Measurements from ENCODE around the gene C12orf57. TPM values are rescaled to one million over a fixed set of nuclear protein-coding genes. Genes with fewer than 3 reads are reported as not detected.

Gene C12orf57
- total RNA-seq, 1 donor from 2014 or later, result 227 TPM

- Histone ChIP-seq H3K36me3 (no peaks in the 10 kb centered on the region), H3K9me3 (replicated peaks) (no peaks in the 10 kb centered on the region), H3K27ac (replicated peaks) (no peak overlapping the region), H3K4me1 (peaks cover 18% of the 10 kb centered on the region), H3K27me3 (ENCODE audit: low read depth) (no peaks in the 10 kb centered on the region), H3K4me3 (no peak overlapping the region)
- no peak for TF ChIP-seq CTCF (IDR thresholded peaks at IDR 0.05; ENCODE audit: borderline replicate concordance)
- no peak for DNase-seq
- intact Hi-C loops (cut with micrococcal nuclease), result no loop called here
Measured at GRCh38 chr12:6909421-6910145, 34.2 kb upstream of the C12orf57 start.

DNA sequence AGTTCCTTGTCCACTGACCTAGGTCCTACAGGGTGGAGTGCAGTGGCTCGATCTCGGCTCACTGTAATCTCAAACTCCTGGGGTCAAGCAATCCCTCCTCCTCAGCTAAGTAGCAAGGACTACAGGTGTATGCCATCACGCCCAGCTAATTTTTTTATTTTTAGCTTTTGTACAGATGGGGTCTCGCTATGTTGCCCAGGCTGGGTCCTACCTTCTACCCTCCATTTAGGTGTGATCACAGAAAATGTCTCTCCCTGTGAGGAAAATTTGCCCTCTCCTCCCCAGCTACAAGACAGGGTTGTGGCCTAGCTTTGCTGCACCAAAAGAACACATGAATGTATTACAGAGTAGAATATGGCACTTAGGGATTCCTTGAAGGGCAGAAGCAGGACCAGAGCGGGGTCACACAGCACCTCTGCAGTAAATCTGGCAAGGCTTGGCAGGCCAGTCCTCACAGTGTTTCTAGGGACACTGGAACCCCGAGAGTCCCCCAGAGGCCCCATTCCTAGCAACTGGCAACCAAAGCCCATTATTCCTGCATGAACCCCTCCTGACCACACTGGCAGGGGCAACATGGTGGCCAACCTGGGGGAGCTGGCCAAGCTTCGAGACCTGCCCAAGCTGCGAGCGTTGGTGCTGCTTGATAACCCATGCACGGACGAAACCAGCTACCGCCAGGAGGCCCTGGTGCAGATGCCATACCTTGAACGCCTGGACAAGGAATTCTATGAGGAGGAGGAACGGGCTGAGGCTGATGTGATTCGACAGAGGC is 31.5 kb upstream of the C12orf57 start:
- H3K36me3 ChIP-seq, result no peaks in the 10 kb centered on the region
- no peak for DNase-seq
- no peak for TF ChIP-seq CTCF (IDR thresholded peaks at IDR 0.05; ENCODE audit: borderline replicate concordance)

DNA sequence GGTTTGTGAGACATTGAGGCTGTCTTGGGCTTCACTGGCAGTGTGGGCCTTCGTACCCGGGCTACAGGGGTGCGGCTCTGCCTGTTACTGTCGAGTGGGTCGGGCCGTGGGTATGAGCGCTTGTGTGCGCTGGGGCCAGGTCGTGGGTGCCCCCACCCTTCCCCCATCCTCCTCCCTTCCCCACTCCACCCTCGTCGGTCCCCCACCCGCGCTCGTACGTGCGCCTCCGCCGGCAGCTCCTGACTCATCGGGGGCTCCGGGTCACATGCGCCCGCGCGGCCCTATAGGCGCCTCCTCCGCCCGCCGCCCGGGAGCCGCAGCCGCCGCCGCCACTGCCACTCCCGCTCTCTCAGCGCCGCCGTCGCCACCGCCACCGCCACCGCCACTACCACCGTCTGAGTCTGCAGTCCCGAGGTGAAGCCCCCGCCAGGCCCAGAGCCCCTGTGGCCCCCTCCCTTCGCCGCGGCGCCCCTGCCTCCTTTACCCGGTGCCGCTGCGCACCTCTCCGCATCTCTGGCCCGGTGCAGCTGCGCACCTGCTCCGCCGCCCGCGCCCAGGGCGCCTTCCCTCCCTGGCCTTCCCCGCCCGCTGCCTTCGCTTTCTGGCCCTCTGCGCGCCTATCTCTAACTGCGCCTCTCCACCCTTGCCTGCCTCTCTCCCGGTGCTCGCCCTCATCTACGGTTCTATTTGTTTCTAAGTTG is 29.4 kb upstream of the C12orf57 start, which contains the start of gene ENO2:
TSS of gene ENO2 (plus strand) at position 335 of the 701 bp plus-strand sequence. CDS start 1,253 bp downstream, outside the sequence.
- intact Hi-C loops (cut with micrococcal nuclease), result no loop called here
- H3K4me3 ChIP-seq, result peak within 1 kb of the TSS; percentile 90
- peak; percentile 79 for DNase-seq
- no peaks in the 10 kb centered on the region for H3K27me3 ChIP-seq (ENCODE audit: low read depth)
- H3K4me1 ChIP-seq, result peaks cover 24% of the 10 kb centered on the region
- H3K36me3 ChIP-seq, result no peaks in the 10 kb centered on the region
- no peak for TF ChIP-seq CTCF (IDR thresholded peaks at IDR 0.05; ENCODE audit: borderline replicate concordance)
- no peaks in the 10 kb centered on the region for H3K9me3 ChIP-seq (replicated peaks)
- peak within 1 kb of the TSS; percentile 80 for H3K27ac ChIP-seq (replicated peaks)

More for the DNA sequence above, 31.5 kb upstream of the C12orf57 start:
- Histone ChIP-seq H3K27ac (replicated peaks) (no peak overlapping the region), H3K4me3 (no peak overlapping the region), H3K9me3 (replicated peaks) (no peaks in the 10 kb centered on the region), H3K4me1 (peaks cover 24% of the 10 kb centered on the region), H3K27me3 (ENCODE audit: low read depth) (no peaks in the 10 kb centered on the region)
- intact Hi-C loops (cut with micrococcal nuclease), result no loop called here

- Histone ChIP-seq H3K4me1 (peaks cover 24% of the 10 kb centered on the region), H3K27me3 (ENCODE audit: low read depth) (no peaks in the 10 kb centered on the region), H3K9me3 (replicated peaks) (no peaks in the 10 kb centered on the region), H3K27ac (replicated peaks) (peak overlapping the region; percentile 80), H3K36me3 (no peaks in the 10 kb centered on the region), H3K4me3 (peak overlapping the region; percentile 90)
- intact Hi-C loops (cut with micrococcal nuclease), result no loop called here
- DNase-seq, result peak; percentile 45
- TF ChIP-seq CTCF (IDR thresholded peaks at IDR 0.05; ENCODE audit: borderline replicate concordance), result no peak
Measured at GRCh38 chr12:6914947-6915788, 28.7 kb upstream of the C12orf57 start.

Data from left ventricle myocardium inferior (tissue), 1 donor.